ENCODE data around the gene UGT1A3.

DNA sequence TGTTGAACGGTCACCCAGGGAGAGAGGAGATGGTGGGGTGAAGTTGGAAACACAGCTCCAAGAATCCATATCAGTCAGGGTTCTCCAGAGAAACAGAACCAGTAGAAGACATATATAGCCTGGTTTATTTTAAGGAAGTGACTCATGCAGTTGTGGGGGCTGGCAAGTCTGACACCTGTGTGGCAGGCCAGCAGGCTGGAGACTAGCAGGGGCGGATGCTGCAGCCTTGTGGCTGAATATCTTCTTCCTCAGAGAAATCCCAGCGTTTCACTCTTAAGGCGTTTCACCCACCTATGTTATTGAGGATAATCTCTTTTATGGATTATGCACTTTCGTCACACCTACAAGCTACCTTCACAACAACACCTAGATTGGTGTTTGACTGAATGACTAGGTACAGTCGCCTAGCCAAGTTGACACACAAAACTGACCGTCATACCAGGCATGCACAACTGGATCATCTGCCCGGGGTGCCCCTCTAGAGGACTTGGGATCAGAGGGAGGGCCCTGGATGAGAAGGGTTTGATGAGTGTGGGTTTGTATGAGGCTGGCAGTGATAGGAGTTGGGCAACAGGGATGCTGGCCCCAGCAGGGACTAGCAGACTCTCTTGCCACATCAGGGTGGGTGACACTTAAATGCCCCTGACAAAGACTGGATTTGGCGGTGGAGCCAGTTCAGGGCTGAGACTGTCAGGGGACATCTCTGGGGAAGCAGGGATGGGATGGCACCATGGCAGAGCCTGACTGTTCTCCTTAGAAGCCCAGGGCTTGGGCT lies 72.7 kb downstream of the UGT1A3 start:
- TF ChIP-seq, protein P1, sequence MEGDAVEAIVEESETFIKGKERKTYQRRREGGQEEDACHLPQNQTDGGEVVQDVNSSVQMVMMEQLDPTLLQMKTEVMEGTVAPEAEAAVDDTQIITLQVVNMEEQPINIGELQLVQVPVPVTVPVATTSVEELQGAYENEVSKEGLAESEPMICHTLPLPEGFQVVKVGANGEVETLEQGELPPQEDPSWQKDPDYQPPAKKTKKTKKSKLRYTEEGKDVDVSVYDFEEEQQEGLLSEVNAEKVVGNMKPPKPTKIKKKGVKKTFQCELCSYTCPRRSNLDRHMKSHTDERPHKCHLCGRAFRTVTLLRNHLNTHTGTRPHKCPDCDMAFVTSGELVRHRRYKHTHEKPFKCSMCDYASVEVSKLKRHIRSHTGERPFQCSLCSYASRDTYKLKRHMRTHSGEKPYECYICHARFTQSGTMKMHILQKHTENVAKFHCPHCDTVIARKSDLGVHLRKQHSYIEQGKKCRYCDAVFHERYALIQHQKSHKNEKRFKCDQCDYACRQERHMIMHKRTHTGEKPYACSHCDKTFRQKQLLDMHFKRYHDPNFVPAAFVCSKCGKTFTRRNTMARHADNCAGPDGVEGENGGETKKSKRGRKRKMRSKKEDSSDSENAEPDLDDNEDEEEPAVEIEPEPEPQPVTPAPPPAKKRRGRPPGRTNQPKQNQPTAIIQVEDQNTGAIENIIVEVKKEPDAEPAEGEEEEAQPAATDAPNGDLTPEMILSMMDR (conservative IDR thresholded peaks at IDR 0.05; ENCODE audit: low read length) = no peak
- no peak for TF ChIP-seq EZH2phosphoT487 (IDR thresholded peaks at IDR 0.05; ENCODE audit: borderline replicate concordance)
